PC-9 (cell line): Measurements from ENCODE around the gene DLG1. TPM values are rescaled to one million over a fixed set of nuclear protein-coding genes. Genes with fewer than 3 reads are reported as not detected.

Experiments
- BruUV-seq: library from RNA; stranded (reverse); fragments of 400-500 nt; replicated peaks from 2 replicates; lab custom pipeline; 2021; lab: Mats Ljungman, UMichigan
- CTCF ChIA-PET: fragments of 300-600 bp; sonication (Branson Sonifier 250); formaldehyde crosslinking; loops from one replicate; lab custom pipeline; 2022; ENCODE audit warnings: antibody characterized with exemption; lab: Charles Lee
- POLR2A ChIA-PET: fragments of 300-600 bp; sonication (Branson Sonifier 250); formaldehyde crosslinking; loops from one replicate; lab custom pipeline; 2022; ENCODE audit warnings: antibody characterized with exemption; ENCODE audit not compliant: unreplicated experiment; lab: Charles Lee
- DNase-seq, 2 experiments: peaks; one replicate each; pipeline versions ENCODE4 v3.0.0 to v3.0.0-alpha.2; 2015 to 2022; ENCODE audit warnings: mixed read lengths in 1 of 2
- H2AFZ ChIP-seq: fragments of 200-600 bp; sonication (generic); 2 replicates; pipeline ENCODE4 v1.8.1; 2017; ENCODE audit warnings: antibody characterized with exemption
- H3F3A ChIP-seq: fragments of 200-600 bp; sonication (generic); 2 replicates; pipeline ENCODE4 v1.8.1; 2017; ENCODE audit warnings: antibody characterized with exemption, mild to moderate bottlenecking, low read depth; ENCODE audit not compliant: insufficient read depth
- H3K27ac ChIP-seq: fragments of 200-600 bp; sonication (generic); 2 replicates; pipeline ENCODE4 v1.6.1; 2016; ENCODE audit warnings: mixed run types
- H3K27me3 ChIP-seq: fragments of 200-600 bp; sonication (generic); 2 replicates; pipeline ENCODE4 v1.6.1; 2016; ENCODE audit warnings: low read depth, mixed run types; ENCODE audit not compliant: insufficient read depth
- H3K36me3 ChIP-seq: fragments of 200-600 bp; sonication (generic); 2 replicates; pipeline ENCODE4 v1.6.1; 2016; ENCODE audit warnings: low read depth, mixed run types
- H3K4me1 ChIP-seq: fragments of 200-600 bp; sonication (generic); replicated peaks from 2 replicates; pipeline ENCODE4 v1.6.1; 2016; ENCODE audit warnings: mixed run types; ENCODE audit not compliant: insufficient read depth
- H3K4me2 ChIP-seq: fragments of 200-600 bp; sonication (generic); 2 replicates; pipeline ENCODE4 v1.6.1; 2017; ENCODE audit warnings: mixed run types
- H3K4me3 ChIP-seq: fragments of 200-600 bp; sonication (generic); 2 replicates; pipeline ENCODE4 v1.6.1; 2016; ENCODE audit warnings: mixed run types
- H3K79me2 ChIP-seq: fragments of 200-600 bp; sonication (generic); 2 replicates; pipeline ENCODE4 v1.6.1; 2017; ENCODE audit warnings: low read depth, mixed run types
- H3K9me2 ChIP-seq: fragments of 200-600 bp; sonication (generic); 2 replicates; pipeline ENCODE4 v1.8.1; 2017; ENCODE audit warnings: mild to moderate bottlenecking; ENCODE audit not compliant: insufficient read depth
- H3K9me3 ChIP-seq: fragments of 200-600 bp; sonication (generic); 2 replicates; pipeline ENCODE4 v1.8.1; 2016; ENCODE audit warnings: low read depth; ENCODE audit not compliant: insufficient read depth
- H4K20me1 ChIP-seq: fragments of 200-600 bp; sonication (generic); 2 replicates; pipeline ENCODE4 v1.8.1; 2017; ENCODE audit not compliant: insufficient read depth
- CTCF ChIP-seq: fragments of 200-600 bp; sonication (generic); conservative IDR thresholded peaks from 2 replicates; pipeline ENCODE4 v1.6.1; 2017; ENCODE audit warnings: mixed run types, antibody characterized with exemption, mild to moderate bottlenecking, moderate library complexity
- EZH2 ChIP-seq: fragments of 200-600 bp; sonication (generic); IDR thresholded peaks from 2 replicates; pipeline ENCODE4 v1.8.0; 2017; ENCODE audit warnings: antibody characterized with exemption, low read depth
- intact Hi-C: fragments of 100-400 bp; cut with micrococcal nuclease; formaldehyde crosslinking; loops from one replicate; pipeline ENCODE4 v1.10.0; 2022; ENCODE audit not compliant: unreplicated experiment
- total RNA-seq: library from RNA; stranded (reverse); gene quantifications from 2 replicates; pipeline ENCODE4 v1.2.3, GENCODE V29; 2021

The DLG1 gene
- total RNA-seq, 1 experiment from 2014 or later: 201 TPM

DNA sequence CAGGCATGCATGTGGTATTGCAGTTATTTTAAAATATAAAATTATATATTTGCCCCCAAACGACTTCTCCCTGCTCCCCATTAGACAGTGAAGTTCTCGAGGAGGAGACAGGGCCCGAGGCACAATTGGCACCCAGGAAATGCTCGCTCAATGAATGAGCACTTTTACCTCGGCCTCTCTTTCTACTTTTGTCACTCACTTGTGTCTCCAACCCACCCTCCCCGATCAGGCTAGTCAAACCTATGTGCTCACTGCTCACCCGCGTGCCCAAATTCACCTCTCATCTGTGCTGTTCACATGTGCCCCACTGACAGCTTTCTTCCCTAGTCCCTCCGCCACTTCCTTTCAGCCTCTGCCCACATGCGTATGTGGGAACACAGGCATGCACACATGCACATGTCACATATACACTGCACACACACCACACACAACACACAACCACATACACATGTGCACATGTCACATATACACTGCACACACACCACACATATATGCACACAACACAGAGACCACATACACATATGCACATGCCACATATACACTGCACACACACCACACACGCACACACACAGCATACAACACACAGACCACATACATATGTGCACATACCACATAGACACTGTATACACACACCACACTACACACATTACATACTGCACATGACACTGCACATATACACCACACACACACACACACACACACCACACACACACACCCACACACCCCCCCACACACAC lies 46.3 kb upstream of the DLG1 start:
- TF ChIP-seq EZH2: no peak
- no peaks in the 10 kb centered on the region for H3K9me3 ChIP-seq
- H3K27me3 ChIP-seq: no peaks in the 10 kb centered on the region
- H3K4me3 ChIP-seq: no peak overlapping the region
- no TSS peak for BruUV-seq
- no peak overlapping the region for H3K27ac ChIP-seq
- no peaks in the 10 kb centered on the region for H3K79me2 ChIP-seq
- POLR2A ChIA-PET: no interaction called here
- H3K4me2 ChIP-seq: no peak overlapping the region
- no peaks in the 10 kb centered on the region for H3K9me2 ChIP-seq
- no peaks in the 10 kb centered on the region for H3K36me3 ChIP-seq
- intact Hi-C loops: no loop called here
- 0 out of 2 replicates have a peak, but pooled peaks cover 5% of the 10 kb centered on the region for H3F3A ChIP-seq
- CTCF ChIA-PET: no interaction called here
- no peak overlapping the region for H2AFZ ChIP-seq
- H4K20me1 ChIP-seq: no peaks in the 10 kb centered on the region
- no peak for DNase-seq
- H3K4me1 ChIP-seq: peaks cover 11% of the 10 kb centered on the region

- Histone ChIP-seq H2AFZ (no peak overlapping the region), H3K79me2 (no peaks in the 10 kb centered on the region), H3K9me2 (no peaks in the 10 kb centered on the region), H3K4me3 (no peak overlapping the region), H3K9me3 (no peaks in the 10 kb centered on the region), H3K4me1 (peaks cover 18% of the 10 kb centered on the region), H3K4me2 (no peak overlapping the region), H3K36me3 (no peaks in the 10 kb centered on the region), H3F3A (peaks cover 6% of the 10 kb centered on the region; the same call in 1 of the 2 replicates), H3K27me3 (no peaks in the 10 kb centered on the region), H3K27ac (no peak overlapping the region), H4K20me1 (no peaks in the 10 kb centered on the region)
- TF ChIP-seq EZH2 (no peak), CTCF (no peak)
- intact Hi-C loops: no loop called here
- BruUV-seq: no TSS peak
- POLR2A ChIA-PET: no interaction called here
- no peak for DNase-seq
- CTCF ChIA-PET: no interaction called here
Measured at GRCh38 chr3:197343656-197344408, 45.4 kb upstream of the DLG1 start.

DNA sequence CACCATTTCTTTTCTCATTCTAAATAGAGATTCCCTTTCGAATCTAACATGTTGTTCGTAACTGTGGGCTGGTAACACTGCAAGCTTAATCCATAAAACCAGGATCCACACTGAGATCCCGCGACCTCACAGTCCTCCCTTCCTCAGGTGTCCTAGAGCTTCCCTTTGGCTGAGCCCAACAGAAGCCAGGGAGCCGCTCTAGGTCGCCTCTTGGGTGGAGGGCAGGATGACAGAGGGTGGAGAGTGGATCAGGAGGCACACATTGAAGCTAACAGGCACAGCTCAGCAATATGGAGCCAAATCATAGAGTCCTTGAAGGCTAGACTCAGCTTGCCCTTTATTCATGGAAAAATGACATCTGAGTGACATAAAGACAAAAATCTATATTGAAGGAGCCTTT lies 44.7 kb upstream of the DLG1 start:
- peaks cover 24% of the 10 kb centered on the region for H3K4me1 ChIP-seq
- TF ChIP-seq CTCF (no peak), EZH2 (no peak)
- CTCF ChIA-PET: no interaction called here
- POLR2A ChIA-PET: no interaction called here
- no peak overlapping the region for H3K4me3 ChIP-seq
- no TSS peak for BruUV-seq
- H3K4me2 ChIP-seq: no peak overlapping the region
- H3K36me3 ChIP-seq: no peaks in the 10 kb centered on the region
- H3K79me2 ChIP-seq: no peaks in the 10 kb centered on the region
- H3K27ac ChIP-seq: no peak overlapping the region
- no peaks in the 10 kb centered on the region for H3K9me2 ChIP-seq
- H3K9me3 ChIP-seq: no peaks in the 10 kb centered on the region
- no peaks in the 10 kb centered on the region for H4K20me1 ChIP-seq
- no peak overlapping the region for H2AFZ ChIP-seq
- intact Hi-C loops: no loop called here
- no peaks in the 10 kb centered on the region for H3K27me3 ChIP-seq
- no peak for DNase-seq
- peaks cover 13% of the 10 kb centered on the region; the same call in 1 of the 2 replicates for H3F3A ChIP-seq
